Mammary epithelial cell (primary cell): ENCODE results near the gene GNPTG.

ENCODE experiments used
- EZH2 ChIP-seq: IDR thresholded peaks from 2 replicates; pipeline ENCODE4 v1.6.1; 2012; ENCODE audit warnings: low read length, inconsistent platforms, borderline replicate concordance
- TF ChIP-seq, protein P1 (sequence below), 2 donors: IDR thresholded peaks in 1 of 2; conservative IDR thresholded peaks in 1 of 2; 2 replicates each; pipeline ENCODE4 v1.5.1; 2011 to 2012; ENCODE audit warnings: inconsistent platforms in 2 of 2, low read length in 2 of 2, mild to moderate bottlenecking in 2 of 2, control low read depth in 1 of 2, low read depth in 1 of 2; ENCODE audit not compliant: insufficient read depth in 1 of 2; ENCODE audit errors: extremely low read depth in 1 of 2

DNA sequence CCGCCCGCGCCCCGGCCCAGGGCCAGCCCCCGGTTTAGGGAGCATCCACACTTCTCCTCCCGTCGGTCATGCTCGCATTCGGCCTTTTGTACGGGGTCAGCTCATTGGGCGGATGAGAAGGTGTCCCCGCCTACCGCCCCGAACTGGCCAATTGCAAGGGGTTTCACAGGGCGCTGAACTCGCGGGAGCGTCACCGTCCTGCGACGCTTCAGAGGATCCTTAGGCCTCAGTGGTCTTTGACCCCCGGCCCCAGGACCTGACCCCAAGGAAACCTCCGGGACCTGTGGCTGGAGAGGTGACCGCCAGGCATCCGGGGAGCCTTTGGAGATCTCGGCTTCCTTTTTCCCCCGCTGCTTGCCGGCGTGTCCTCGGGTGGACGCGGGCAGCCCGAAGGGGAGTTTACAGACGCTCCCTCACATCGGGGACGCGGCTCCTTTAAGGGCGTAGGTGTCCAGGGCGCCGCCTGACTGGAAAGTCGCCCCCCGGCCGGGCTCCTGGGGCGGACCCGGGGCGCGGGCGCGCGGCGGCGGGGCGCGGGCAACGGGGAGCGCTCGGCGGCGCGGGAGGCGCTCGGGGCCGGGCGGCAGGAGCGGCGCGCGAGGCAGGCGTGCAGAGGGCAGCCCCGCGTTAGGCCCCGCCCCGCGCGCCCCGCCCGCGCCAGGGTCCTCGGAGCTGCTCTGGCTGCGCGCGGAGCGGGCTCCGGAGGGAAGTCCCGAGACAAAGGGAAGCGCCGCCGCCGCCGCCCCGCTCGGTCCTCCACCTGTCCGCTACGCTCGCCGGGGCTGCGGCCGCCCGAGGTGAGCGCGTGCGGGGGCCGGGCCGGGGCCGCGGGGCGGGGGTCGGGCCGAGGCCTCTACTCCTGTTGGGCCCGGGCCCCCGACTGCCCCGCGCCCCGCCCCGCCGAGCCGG lies 42.5 kb upstream of the GNPTG start, which contains the start of gene UBE2I:
- TF ChIP-seq, protein P1, sequence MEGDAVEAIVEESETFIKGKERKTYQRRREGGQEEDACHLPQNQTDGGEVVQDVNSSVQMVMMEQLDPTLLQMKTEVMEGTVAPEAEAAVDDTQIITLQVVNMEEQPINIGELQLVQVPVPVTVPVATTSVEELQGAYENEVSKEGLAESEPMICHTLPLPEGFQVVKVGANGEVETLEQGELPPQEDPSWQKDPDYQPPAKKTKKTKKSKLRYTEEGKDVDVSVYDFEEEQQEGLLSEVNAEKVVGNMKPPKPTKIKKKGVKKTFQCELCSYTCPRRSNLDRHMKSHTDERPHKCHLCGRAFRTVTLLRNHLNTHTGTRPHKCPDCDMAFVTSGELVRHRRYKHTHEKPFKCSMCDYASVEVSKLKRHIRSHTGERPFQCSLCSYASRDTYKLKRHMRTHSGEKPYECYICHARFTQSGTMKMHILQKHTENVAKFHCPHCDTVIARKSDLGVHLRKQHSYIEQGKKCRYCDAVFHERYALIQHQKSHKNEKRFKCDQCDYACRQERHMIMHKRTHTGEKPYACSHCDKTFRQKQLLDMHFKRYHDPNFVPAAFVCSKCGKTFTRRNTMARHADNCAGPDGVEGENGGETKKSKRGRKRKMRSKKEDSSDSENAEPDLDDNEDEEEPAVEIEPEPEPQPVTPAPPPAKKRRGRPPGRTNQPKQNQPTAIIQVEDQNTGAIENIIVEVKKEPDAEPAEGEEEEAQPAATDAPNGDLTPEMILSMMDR (conservative IDR thresholded peaks at IDR 0.05 in 1 of 2, IDR thresholded peaks at IDR 0.05 in 1 of 2; ENCODE audit: extremely low read depth in 1 of 2, insufficient read depth in 1 of 2, low read depth in 1 of 2, low read length in 2 of 2) = no peak
- no peak for TF ChIP-seq EZH2
